ENCODE data around the gene CYFIP1.

CYFIP1 gene

DNA sequence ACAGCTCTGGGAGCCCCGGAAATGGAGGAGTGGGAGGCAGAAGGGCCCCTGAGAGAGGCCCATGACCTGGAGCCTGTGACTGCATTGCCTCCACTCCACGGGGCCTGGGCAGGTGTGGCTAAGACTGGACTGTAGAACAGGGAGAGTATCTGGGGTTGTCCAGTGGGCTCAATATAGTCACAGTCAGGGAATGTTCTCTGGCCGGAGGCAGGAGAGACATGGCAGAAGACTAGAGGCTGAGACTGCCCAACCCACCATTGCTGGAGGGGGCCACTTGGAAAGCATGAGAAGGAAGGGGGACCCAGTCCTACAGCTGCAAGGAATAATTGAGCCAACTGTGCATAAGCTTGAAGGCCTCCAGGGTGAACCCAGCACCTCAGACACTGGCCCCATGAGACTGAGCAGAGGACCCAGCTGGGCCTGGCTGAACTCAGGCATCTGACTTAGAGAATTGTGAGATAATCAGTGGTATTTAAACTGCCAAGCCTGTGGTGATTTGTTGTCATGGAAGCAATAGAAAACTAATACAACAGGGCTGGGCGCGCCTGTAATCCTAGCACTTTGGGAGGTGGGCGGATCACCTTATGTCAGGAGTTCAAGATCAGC is 108.6 kb downstream of the CYFIP1 start:
- in situ Hi-C loops (cut with HindIII; ENCODE audit: low pct_unique_long_range_greater_than_20kb, low sequenced_read_pairs) = no loop called here
- no peak for DNase-seq (ENCODE audit: low read depth in 1 of 2, low spot score in 1 of 2)
- no peak for TF ChIP-seq JUND (IDR thresholded peaks at IDR 0.05; ENCODE audit: low read depth)

GRCh38 chr15:22870865-22871264 is 109.3 kb downstream of the CYFIP1 start:
- no peak for TF ChIP-seq JUND (IDR thresholded peaks at IDR 0.05; ENCODE audit: low read depth)
- in situ Hi-C loops (cut with HindIII; ENCODE audit: low pct_unique_long_range_greater_than_20kb, low sequenced_read_pairs) = no loop called here
- no peak for DNase-seq (ENCODE audit: low read depth in 1 of 2, low spot score in 1 of 2)

DNA sequence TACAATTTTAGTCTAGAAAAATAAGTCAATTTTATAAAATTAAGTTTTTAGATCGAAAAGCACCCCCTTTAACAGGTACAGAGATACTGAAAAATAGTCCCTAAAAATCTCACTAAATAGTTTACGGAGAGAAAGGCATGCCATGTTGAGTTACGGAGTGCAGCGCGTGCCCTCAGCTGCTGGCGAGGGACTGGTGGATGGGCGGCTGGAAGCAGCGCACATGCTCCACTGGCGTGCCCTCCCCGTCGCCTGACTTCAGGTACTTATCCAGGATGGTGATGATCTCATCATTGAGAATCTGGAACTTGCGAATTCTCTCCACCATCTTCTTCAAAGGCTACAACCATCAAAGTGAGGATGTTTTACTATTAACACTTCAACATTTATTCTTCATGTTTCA is 110.3 kb downstream of the CYFIP1 start:
- no peak for DNase-seq (ENCODE audit: low read depth in 1 of 2, low spot score in 1 of 2)
- in situ Hi-C loops (cut with HindIII; ENCODE audit: low pct_unique_long_range_greater_than_20kb, low sequenced_read_pairs) = no loop called here
- no peak for TF ChIP-seq JUND (IDR thresholded peaks at IDR 0.05; ENCODE audit: low read depth)

- no peak for TF ChIP-seq JUND (IDR thresholded peaks at IDR 0.05; ENCODE audit: low read depth)
- in situ Hi-C loops (cut with HindIII; ENCODE audit: low pct_unique_long_range_greater_than_20kb, low sequenced_read_pairs) = no loop called here
- no peak for DNase-seq (ENCODE audit: low read depth in 1 of 2, low spot score in 1 of 2)
Measured at GRCh38 chr15:22868928-22869327, 111.2 kb downstream of the CYFIP1 start.

DNA sequence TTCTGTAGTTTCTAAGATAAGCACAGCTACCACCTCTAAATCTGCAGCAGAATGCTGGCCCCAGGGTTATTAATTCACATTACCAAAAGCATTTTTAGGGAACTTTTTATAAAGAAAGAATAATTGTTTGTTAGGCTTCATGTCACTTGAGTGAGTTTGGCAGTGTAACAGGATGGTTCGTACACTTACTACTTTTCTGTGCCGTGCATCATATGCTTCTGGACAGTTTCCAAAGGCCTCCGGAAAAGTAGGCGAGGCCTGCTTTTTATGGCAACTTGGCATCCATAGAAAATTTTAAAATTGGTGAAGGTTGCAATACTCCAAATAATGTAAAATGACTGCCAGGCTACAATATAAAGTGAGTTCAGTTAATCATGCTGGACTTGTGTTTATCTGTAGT is 111.7 kb downstream of the CYFIP1 start:
- in situ Hi-C loops (cut with HindIII; ENCODE audit: low pct_unique_long_range_greater_than_20kb, low sequenced_read_pairs) = no loop called here
- DNase-seq (ENCODE audit: low read depth in 1 of 2, low spot score in 1 of 2) = no peak
- TF ChIP-seq JUND (IDR thresholded peaks at IDR 0.05; ENCODE audit: low read depth) = no peak

- in situ Hi-C loops (cut with HindIII; ENCODE audit: low pct_unique_long_range_greater_than_20kb, low sequenced_read_pairs) = no loop called here
- TF ChIP-seq JUND (IDR thresholded peaks at IDR 0.05; ENCODE audit: low read depth) = no peak
- no peak for DNase-seq (ENCODE audit: low read depth in 1 of 2, low spot score in 1 of 2)
Measured at GRCh38 chr15:22867886-22868285, 112.3 kb downstream of the CYFIP1 start.

DNA sequence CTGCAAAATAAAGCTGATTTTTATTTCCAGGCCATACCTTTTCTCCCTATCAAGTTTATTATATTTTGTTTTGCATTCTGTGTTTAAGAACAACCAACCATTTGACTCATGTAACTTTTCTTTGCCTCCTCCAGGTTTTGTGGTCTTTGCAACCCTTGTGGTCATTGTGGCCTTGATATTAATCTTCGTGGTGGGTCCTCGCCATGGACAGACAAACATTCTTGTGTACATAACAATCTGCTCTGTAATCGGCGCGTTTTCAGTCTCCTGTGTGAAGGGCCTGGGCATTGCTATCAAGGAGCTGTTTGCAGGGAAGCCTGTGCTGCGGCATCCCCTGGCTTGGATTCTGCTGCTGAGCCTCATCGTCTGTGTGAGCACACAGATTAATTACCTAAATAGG is 114.1 kb downstream of the CYFIP1 start:
- DNase-seq (ENCODE audit: low read depth in 1 of 2, low spot score in 1 of 2) = peak in 1 of 2 experiments; percentile 22
- no peak for TF ChIP-seq JUND (IDR thresholded peaks at IDR 0.05; ENCODE audit: low read depth)
- in situ Hi-C loops (cut with HindIII; ENCODE audit: low pct_unique_long_range_greater_than_20kb, low sequenced_read_pairs) = no loop called here

- no peak for DNase-seq (ENCODE audit: low read depth in 1 of 2, low spot score in 1 of 2)
- TF ChIP-seq JUND (IDR thresholded peaks at IDR 0.05; ENCODE audit: low read depth) = no peak
- in situ Hi-C loops (cut with HindIII; ENCODE audit: low pct_unique_long_range_greater_than_20kb, low sequenced_read_pairs) = no loop called here
Measured at GRCh38 chr15:22863356-22863755, 116.8 kb downstream of the CYFIP1 start.

DNA sequence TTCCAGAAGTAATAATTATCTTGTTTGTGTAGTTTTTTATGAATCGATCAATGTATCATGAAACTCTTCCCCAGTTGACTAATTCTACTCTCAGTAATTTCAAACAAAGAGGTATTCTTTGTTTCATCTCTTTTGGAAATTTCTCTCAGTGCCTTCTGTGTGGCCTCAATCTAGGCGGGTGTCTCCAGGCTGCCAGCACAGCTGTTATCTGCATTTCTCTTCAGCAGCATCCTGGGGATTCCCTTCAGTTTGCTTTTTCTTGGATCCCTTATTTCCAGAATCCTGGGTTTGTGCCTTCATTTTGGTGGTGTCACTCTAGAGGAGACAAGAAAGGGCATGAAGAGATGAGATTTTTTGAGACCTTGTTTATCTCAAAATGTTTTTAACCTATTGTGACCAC is 119.0 kb downstream of the CYFIP1 start:
- in situ Hi-C loops (cut with HindIII; ENCODE audit: low pct_unique_long_range_greater_than_20kb, low sequenced_read_pairs) = no loop called here
- TF ChIP-seq JUND (IDR thresholded peaks at IDR 0.05; ENCODE audit: low read depth) = no peak
- DNase-seq (ENCODE audit: low read depth in 1 of 2, low spot score in 1 of 2) = no peak

DNA sequence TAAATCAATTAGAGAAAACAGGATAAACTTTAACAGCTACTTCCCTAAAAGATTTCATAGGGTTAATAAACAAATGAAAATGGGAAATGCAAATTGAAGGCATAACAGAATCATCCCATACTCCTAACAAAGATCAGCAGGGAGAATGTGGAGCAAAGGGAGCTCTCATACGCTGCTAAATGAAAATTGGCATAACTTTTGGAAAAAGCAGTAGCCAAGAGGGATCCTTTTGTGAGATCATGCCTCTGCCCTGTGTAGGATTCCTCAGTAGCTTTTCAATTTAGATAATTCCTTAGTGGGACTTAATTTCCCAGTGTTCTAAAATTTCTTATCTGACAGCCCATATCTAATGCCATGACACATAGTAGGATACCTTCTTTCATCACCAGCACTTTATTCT is 123.5 kb downstream of the CYFIP1 start:
- no peak for DNase-seq (ENCODE audit: low read depth in 1 of 2, low spot score in 1 of 2)
- in situ Hi-C loops (cut with HindIII; ENCODE audit: low pct_unique_long_range_greater_than_20kb, low sequenced_read_pairs) = no loop called here
- no peak for TF ChIP-seq JUND (IDR thresholded peaks at IDR 0.05; ENCODE audit: low read depth)

GRCh38 chr15:22855791-22856190 is 124.4 kb downstream of the CYFIP1 start:
- no peak for DNase-seq (ENCODE audit: low read depth in 1 of 2, low spot score in 1 of 2)
- TF ChIP-seq JUND (IDR thresholded peaks at IDR 0.05; ENCODE audit: low read depth) = no peak
- in situ Hi-C loops (cut with HindIII; ENCODE audit: low pct_unique_long_range_greater_than_20kb, low sequenced_read_pairs) = no loop called here

- TF ChIP-seq JUND (IDR thresholded peaks at IDR 0.05; ENCODE audit: low read depth) = no peak
- in situ Hi-C loops (cut with HindIII; ENCODE audit: low pct_unique_long_range_greater_than_20kb, low sequenced_read_pairs) = no loop called here
- DNase-seq (ENCODE audit: low read depth in 1 of 2, low spot score in 1 of 2) = no peak
Measured at GRCh38 chr15:22851513-22851912, 128.7 kb downstream of the CYFIP1 start.

DNA sequence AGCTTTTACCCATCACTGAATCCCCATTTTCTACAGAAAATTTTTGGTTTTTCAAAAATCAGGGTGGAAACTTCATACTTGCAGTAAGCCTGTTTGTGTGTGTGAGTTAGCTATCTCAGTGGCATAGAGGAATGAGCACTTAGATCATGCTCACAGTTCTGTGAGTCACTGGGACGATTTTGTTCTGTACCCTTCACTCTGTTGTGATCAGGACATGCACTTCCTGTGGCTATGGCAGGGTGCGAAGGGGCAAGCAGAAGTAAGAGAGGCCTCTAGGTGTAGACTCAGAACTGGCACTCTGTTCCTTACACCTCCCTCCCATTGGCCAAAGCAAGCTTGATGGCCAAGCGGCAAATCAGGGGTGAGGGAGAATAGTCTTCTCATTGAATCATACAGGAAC is 130.1 kb downstream of the CYFIP1 start:
- no peak for DNase-seq (ENCODE audit: low read depth in 1 of 2, low spot score in 1 of 2)
- in situ Hi-C loops (cut with HindIII; ENCODE audit: low pct_unique_long_range_greater_than_20kb, low sequenced_read_pairs) = no loop called here
- TF ChIP-seq JUND (IDR thresholded peaks at IDR 0.05; ENCODE audit: low read depth) = no peak

DNA sequence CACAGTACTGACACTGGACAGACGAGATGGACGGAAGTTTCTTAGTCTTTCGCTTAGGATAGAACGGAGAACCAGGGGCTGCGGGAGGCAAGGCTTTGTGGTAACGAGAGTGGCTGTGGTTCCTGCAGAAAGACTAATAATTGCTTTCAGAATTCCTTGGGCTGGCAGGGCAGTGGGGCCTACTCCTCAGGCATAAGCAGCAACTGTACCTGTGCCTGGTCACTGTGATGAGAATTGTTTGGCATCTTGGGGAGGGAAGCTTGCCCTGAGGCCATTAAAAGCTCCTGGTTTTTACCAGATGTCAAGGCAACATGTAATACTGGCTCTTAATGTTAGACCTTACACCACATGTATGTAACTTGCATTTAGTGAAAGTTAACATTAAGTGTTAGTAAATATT is 134.1 kb downstream of the CYFIP1 start:
- no peak for DNase-seq (ENCODE audit: low read depth in 1 of 2, low spot score in 1 of 2)
- in situ Hi-C loops (cut with HindIII; ENCODE audit: low pct_unique_long_range_greater_than_20kb, low sequenced_read_pairs) = no loop called here
- no peak for TF ChIP-seq JUND (IDR thresholded peaks at IDR 0.05; ENCODE audit: low read depth)
